HCT116 (cell line): Measurements from ENCODE around the gene KYAT1. TPM values are rescaled to one million over a fixed set of nuclear protein-coding genes. Genes with fewer than 3 reads are reported as not detected.

Source experiments
- ATAC-seq: fragments of 200-7000 bp; cut with Tn5 transposase; 2 replicates; pipeline ENCODE4 v1.9.1; 2020; ENCODE audit warnings: mild to moderate bottlenecking, moderate library complexity
- BruUV-seq: library from RNA; stranded (reverse); fragments of 400-500 nt; replicated peaks from 2 replicates; lab custom pipeline; 2021; lab: Mats Ljungman, UMichigan
- CTCF ChIA-PET: fragments of 300-600 bp; sonication (Branson Sonifier 250); formaldehyde crosslinking; loops from one replicate; lab custom pipeline; 2021; ENCODE audit warnings: antibody characterized with exemption; lab: Charles Lee
- POLR2A ChIA-PET: fragments of 300-600, 350-600 bp; sonication (Branson Sonifier 250); formaldehyde crosslinking; loops from one replicate; lab custom pipeline; 2021; ENCODE audit warnings: antibody characterized with exemption; lab: Charles Lee
- RAD21 ChIA-PET, 2 experiments: fragments of 300-600 bp; sonication (Branson Sonifier 250); formaldehyde crosslinking; loops; one replicate each; lab custom pipeline; 2023; ENCODE audit warnings: low total read pairs in 2 of 2; ENCODE audit not compliant: uncharacterized antibody in 2 of 2, unreplicated experiment in 2 of 2, low non-redundant PET in 1 of 2; lab: Charles Lee
- DNase-seq: peaks from one replicate; pipeline ENCODE4 v3.0.0-alpha.2; 2010; ENCODE audit warnings: low read depth, low spot score
- H2AFZ ChIP-seq: fragments of 200-600 bp; shearing (Covaris generic), sonication (generic); 2 replicates; pipeline ENCODE4 v1.6.1; 2017; ENCODE audit warnings: low read depth, mixed run types, mixed read lengths, antibody characterized with exemption, low read length; ENCODE audit not compliant: poor library complexity, severe bottlenecking
- H3K27ac ChIP-seq: 2 replicates; pipeline ENCODE4 v1.5.1; 2012; ENCODE audit warnings: low read depth, low read length
- H3K27me3 ChIP-seq: fragments of 200-600 bp; sonication (generic); 2 replicates; pipeline ENCODE4 v1.6.1; 2016; ENCODE audit warnings: mixed run types, low read length, mixed read lengths; ENCODE audit not compliant: insufficient read depth
- H3K36me3 ChIP-seq, 2 experiments: fragments of 200-500 bp in 1 of 2; fragments of 200-600 bp in 1 of 2; sonication (Bioruptor generic) in 1 of 2; sonication (generic) in 1 of 2; 2 replicates each; pipeline versions ENCODE4 v1.5.1 to v1.6.1; 2014 to 2016; ENCODE audit warnings: low read length in 2 of 2, inconsistent platforms in 1 of 2, mixed read lengths in 1 of 2, mixed run types in 1 of 2; ENCODE audit not compliant: insufficient read depth in 2 of 2, control insufficient read depth in 1 of 2
- H3K4me1 ChIP-seq, 2 experiments: fragments of 200-600 bp in 1 of 2; sonication (generic) in 1 of 2; 2 replicates each; pipeline versions ENCODE4 v1.5.1 to v1.6.1; 2012 to 2017; ENCODE audit warnings: low read length in 2 of 2, inconsistent platforms in 1 of 2, mild to moderate bottlenecking in 1 of 2, mixed read lengths in 1 of 2, mixed run types in 1 of 2, moderate library complexity in 1 of 2; ENCODE audit not compliant: insufficient read depth in 2 of 2, control insufficient read depth in 1 of 2
- H3K4me2 ChIP-seq: fragments of 200-600 bp; sonication (generic); 2 replicates; pipeline ENCODE4 v1.6.1; 2017; ENCODE audit warnings: mixed run types, low read length, mixed read lengths
- H3K4me3 ChIP-seq, 2 experiments: fragments of 200-600 bp in 1 of 2; sonication (generic) in 1 of 2; replicated peaks in 1 of 2; 2 replicates each; pipeline ENCODE4 v1.5.1; 2011 to 2016; ENCODE audit warnings: low read length in 2 of 2, control low read depth in 1 of 2, low read depth in 1 of 2, mild to moderate bottlenecking in 1 of 2, mixed read lengths in 1 of 2, mixed run types in 1 of 2
- H3K79me2 ChIP-seq: fragments of 200-600 bp; sonication (generic); 2 replicates; pipeline ENCODE4 v1.6.1; 2017; ENCODE audit warnings: mild to moderate bottlenecking, mixed run types, low read length, moderate library complexity, mixed read lengths; ENCODE audit not compliant: insufficient read depth
- H3K9ac ChIP-seq: fragments of 200-600 bp; sonication (generic); 2 replicates; pipeline ENCODE4 v1.6.1; 2016; ENCODE audit warnings: low read length, mixed read lengths
- H3K9me2 ChIP-seq: fragments of 200-600 bp; sonication (generic), shearing (Covaris generic); 2 replicates; pipeline ENCODE4 v1.6.1; 2017; ENCODE audit warnings: mixed run types, mild to moderate bottlenecking, moderate library complexity; ENCODE audit not compliant: insufficient read depth
- H3K9me3 ChIP-seq, 2 experiments: fragments of 200-500 bp in 1 of 2; fragments of 200-600 bp in 1 of 2; sonication (Bioruptor generic) in 1 of 2; sonication (generic) in 1 of 2; 2 replicates each; pipeline ENCODE4 v1.6.1; 2014 to 2017; ENCODE audit warnings: low read length in 2 of 2, mixed read lengths in 2 of 2, inconsistent platforms in 1 of 2, low read depth in 1 of 2, mild to moderate bottlenecking in 1 of 2, mixed run types in 1 of 2, moderate library complexity in 1 of 2; ENCODE audit not compliant: control insufficient read depth in 1 of 2, insufficient read depth in 1 of 2
- H4K20me1 ChIP-seq: fragments of 200-600 bp; sonication (generic), shearing (Covaris generic); 2 replicates; pipeline ENCODE4 v1.6.1; 2017; ENCODE audit warnings: mixed run types, mild to moderate bottlenecking, moderate library complexity; ENCODE audit not compliant: insufficient read depth
- CBX3 ChIP-seq: IDR thresholded peaks from 2 replicates; pipeline ENCODE4 v1.6.1; 2012; ENCODE audit warnings: low read depth
- CTCF ChIP-seq, 3 experiments: fragments of 200-600 bp in 1 of 3; sonication (generic) in 1 of 3; IDR thresholded peaks in 2 of 3; conservative IDR thresholded peaks in 1 of 3; 2 replicates each; pipeline ENCODE4 v1.5.1; 2012 to 2017; ENCODE audit warnings: low read depth in 2 of 3, low read length in 2 of 3, antibody characterized with exemption in 1 of 3, borderline replicate concordance in 1 of 3, control low read depth in 1 of 3, mild to moderate bottlenecking in 1 of 3, mixed read lengths in 1 of 3, mixed run types in 1 of 3, moderate library complexity in 1 of 3; ENCODE audit not compliant: insufficient read depth in 1 of 3
- ELF1 ChIP-seq: IDR thresholded peaks from 2 replicates; pipeline ENCODE4 v1.6.1; 2012; ENCODE audit warnings: low read depth, borderline replicate concordance
- EZH2phosphoT487 ChIP-seq: fragments of 200-600 bp; IDR thresholded peaks from 2 replicates; pipeline ENCODE4 v1.6.1; 2018; ENCODE audit warnings: antibody characterized with exemption, borderline replicate concordance
- MAX ChIP-seq: IDR thresholded peaks from 2 replicates; pipeline ENCODE4 v1.6.1; 2012
- POLR2A ChIP-seq: IDR thresholded peaks from 2 replicates; pipeline ENCODE4 v1.7.0; 2011; ENCODE audit warnings: borderline replicate concordance; ENCODE audit not compliant: insufficient read depth, insufficient read length; ENCODE audit errors: extremely low read depth
- POLR2AphosphoS5 ChIP-seq: IDR thresholded peaks from 2 replicates; pipeline ENCODE4 v1.6.1; 2011; ENCODE audit warnings: mild to moderate bottlenecking, low read depth, low read length, moderate library complexity
- RAD21 ChIP-seq: IDR thresholded peaks from 2 replicates; pipeline ENCODE4 v1.6.1; 2012; ENCODE audit warnings: low read depth, mild to moderate bottlenecking
- REST ChIP-seq: IDR thresholded peaks from 2 replicates; pipeline ENCODE4 v1.6.1; 2012; ENCODE audit warnings: low read depth
- SIN3A ChIP-seq: IDR thresholded peaks from 2 replicates; pipeline ENCODE4 v1.6.1; 2012; ENCODE audit warnings: low read depth
- SP1 ChIP-seq: IDR thresholded peaks from 2 replicates; pipeline ENCODE4 v1.6.1; 2012; ENCODE audit warnings: low read depth
- SRF ChIP-seq: IDR thresholded peaks from 2 replicates; pipeline ENCODE4 v1.6.1; 2012; ENCODE audit warnings: low read depth
- YY1 ChIP-seq: IDR thresholded peaks from 2 replicates; pipeline ENCODE4 v1.6.1; 2011; ENCODE audit warnings: low read length, low read depth, moderate library complexity, mild to moderate bottlenecking; ENCODE audit not compliant: insufficient replicate concordance; ENCODE audit errors: extremely low read depth
- ZBTB33 ChIP-seq: IDR thresholded peaks from 2 replicates; pipeline ENCODE4 v1.6.1; 2011; ENCODE audit warnings: mild to moderate bottlenecking, low read length, moderate library complexity; ENCODE audit not compliant: insufficient replicate concordance; ENCODE audit errors: extremely low read depth
- ZNF274 ChIP-seq: fragments of 200-500 bp; sonication (Bioruptor generic); IDR thresholded peaks from 2 replicates; pipeline ENCODE4 v1.6.1; 2014; ENCODE audit warnings: mild to moderate bottlenecking, low read depth, low read length, inconsistent platforms
- intact Hi-C: fragments of 100-400 bp; cut with micrococcal nuclease; formaldehyde crosslinking; loops from 2 replicates; pipeline ENCODE4 v1.10.0; 2022
- total RNA-seq: library from RNA; stranded (reverse); gene quantifications from one replicate; pipeline ENCODE4 v1.2.1, GENCODE V29; 2021; ENCODE audit not compliant: unreplicated experiment

KYAT1 gene
- total RNA-seq, 1 experiment from 2014 or later: 10.1 TPM

GRCh38 chr9:128877852-128878251 lies 3.9 kb downstream of the KYAT1 start:
- no peak for DNase-seq
- peaks cover 11% of the 10 kb centered on the region for H3K79me2 ChIP-seq
- no peak overlapping the region for H3K9ac ChIP-seq
- CTCF ChIA-PET: interaction anchor here (1.0 to 2.3 kb wide), 4 partner anchors 14 to 60 kb away, joined by 3 to 7 read pairs (median 5); partner anchors contain the start of gene ENDOG
- H3K4me2 ChIP-seq: no peak overlapping the region
- H3K36me3 ChIP-seq: no peaks in the 10 kb centered on the region
- no peak overlapping the region for H3K4me3 ChIP-seq
- no peak for TF ChIP-seq MAX
- TF ChIP-seq SIN3A: no peak
- no peak for TF ChIP-seq YY1
- TF ChIP-seq SRF: no peak
- TF ChIP-seq REST: no peak
- TF ChIP-seq POLR2AphosphoS5: no peak
- TF ChIP-seq POLR2A: no peak
- TF ChIP-seq ZBTB33: no peak
- TF ChIP-seq SP1: no peak
- no peak for TF ChIP-seq RAD21
- TF ChIP-seq CTCF (IDR thresholded peaks at IDR 0.05 in 2 of 3, conservative IDR thresholded peaks at IDR 0.05 in 1 of 3; ENCODE audit: borderline replicate concordance in 1 of 3, insufficient read depth in 1 of 3, low read depth in 2 of 3, low read length in 2 of 3): no peak
- TF ChIP-seq ZNF274: no peak
- no peak for TF ChIP-seq EZH2phosphoT487
- TF ChIP-seq CBX3: no peak
- no peak for TF ChIP-seq ELF1
- TF ChIP-seq, all 23 proteins: peak for 0
- ATAC-seq: no peak
- no peak overlapping the region for H2AFZ ChIP-seq
- no peaks in the 10 kb centered on the region for H3K9me3 ChIP-seq
- ChIA-PET POLR2A (interaction anchor here (1.1 kb wide), 1 partner anchor 49 kb away, joined by 3 read pairs; no protein-coding TSS in a partner anchor), RAD21 (interaction anchor here in 1 of 2 experiments (0.8 kb wide), 1 partner anchor 60 kb away, joined by 3 read pairs; the partner anchor contains the start of gene ENDOG)
- H3K27me3 ChIP-seq: no peaks in the 10 kb centered on the region
- H3K27ac ChIP-seq: no peak overlapping the region
- intact Hi-C loops: no loop called here
- H4K20me1 ChIP-seq: no peaks in the 10 kb centered on the region
- H3K9me2 ChIP-seq: no peaks in the 10 kb centered on the region
- no TSS peak for BruUV-seq
- peaks cover 9 to 34% of the 10 kb centered on the region in 2 experiments; a peak in 3 of 4 replicates for H3K4me1 ChIP-seq
